ENCODE results near the gene TADA3. TPM values are rescaled to one million over a fixed set of nuclear protein-coding genes. Genes with fewer than 3 reads are reported as not detected.
A peak's percentile ranks its signal among the peaks of the same experiment; 100 is the strongest.

The TADA3 gene
- total RNA-seq, 1 donor from 2014 or later: 45.3 TPM

DNA sequence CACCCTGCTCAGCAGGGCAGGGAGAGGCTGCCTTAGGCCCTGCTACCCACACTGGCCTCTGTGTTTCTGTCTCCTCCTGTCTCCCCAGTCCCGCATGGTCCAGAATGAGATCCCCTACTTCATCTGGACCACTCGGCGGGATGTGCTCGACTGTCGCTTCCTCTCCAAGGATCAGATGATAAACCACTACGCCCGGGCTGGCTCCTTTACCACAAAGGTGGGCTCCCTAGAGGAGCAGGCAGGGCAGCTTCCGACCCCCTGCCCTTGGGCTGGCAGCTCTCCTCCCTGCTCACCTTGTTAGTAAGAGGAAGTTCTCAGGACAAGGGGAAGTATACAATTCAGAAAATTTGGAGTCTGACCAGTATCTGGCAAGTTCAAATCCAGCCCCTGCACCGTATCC lies 23.7 kb upstream of the TADA3 start:
- Histone ChIP-seq H3K36me3 (peaks cover 17% of the 10 kb centered on the region), H3K4me3 (no peak overlapping the region), H3K27ac (replicated peaks) (no peak overlapping the region), H3K27me3 (ENCODE audit: low read depth) (no peaks in the 10 kb centered on the region), H3K9me3 (replicated peaks) (no peaks in the 10 kb centered on the region), H3K4me1 (peaks cover 2% of the 10 kb centered on the region)
- intact Hi-C loops (cut with micrococcal nuclease): no loop called here
- TF ChIP-seq, protein P1, sequence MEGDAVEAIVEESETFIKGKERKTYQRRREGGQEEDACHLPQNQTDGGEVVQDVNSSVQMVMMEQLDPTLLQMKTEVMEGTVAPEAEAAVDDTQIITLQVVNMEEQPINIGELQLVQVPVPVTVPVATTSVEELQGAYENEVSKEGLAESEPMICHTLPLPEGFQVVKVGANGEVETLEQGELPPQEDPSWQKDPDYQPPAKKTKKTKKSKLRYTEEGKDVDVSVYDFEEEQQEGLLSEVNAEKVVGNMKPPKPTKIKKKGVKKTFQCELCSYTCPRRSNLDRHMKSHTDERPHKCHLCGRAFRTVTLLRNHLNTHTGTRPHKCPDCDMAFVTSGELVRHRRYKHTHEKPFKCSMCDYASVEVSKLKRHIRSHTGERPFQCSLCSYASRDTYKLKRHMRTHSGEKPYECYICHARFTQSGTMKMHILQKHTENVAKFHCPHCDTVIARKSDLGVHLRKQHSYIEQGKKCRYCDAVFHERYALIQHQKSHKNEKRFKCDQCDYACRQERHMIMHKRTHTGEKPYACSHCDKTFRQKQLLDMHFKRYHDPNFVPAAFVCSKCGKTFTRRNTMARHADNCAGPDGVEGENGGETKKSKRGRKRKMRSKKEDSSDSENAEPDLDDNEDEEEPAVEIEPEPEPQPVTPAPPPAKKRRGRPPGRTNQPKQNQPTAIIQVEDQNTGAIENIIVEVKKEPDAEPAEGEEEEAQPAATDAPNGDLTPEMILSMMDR (IDR thresholded peaks at IDR 0.05; ENCODE audit: borderline replicate concordance): no peak
- no peak for DNase-seq

- no peak overlapping the region for H3K27ac ChIP-seq (replicated peaks)
- TF ChIP-seq, protein P1 (IDR thresholded peaks at IDR 0.05; ENCODE audit: borderline replicate concordance): no peak
- peaks cover 8% of the 10 kb centered on the region for H3K36me3 ChIP-seq
- no peak overlapping the region for H3K4me3 ChIP-seq
- no peaks in the 10 kb centered on the region for H3K27me3 ChIP-seq (ENCODE audit: low read depth)
- peaks cover 20% of the 10 kb centered on the region for H3K4me1 ChIP-seq
- no peak for DNase-seq
- H3K9me3 ChIP-seq (replicated peaks): no peaks in the 10 kb centered on the region
- intact Hi-C loops (cut with micrococcal nuclease): no loop called here
Observed at GRCh38 chr3:9812870-9813483, 20.7 kb upstream of the TADA3 start.

DNA sequence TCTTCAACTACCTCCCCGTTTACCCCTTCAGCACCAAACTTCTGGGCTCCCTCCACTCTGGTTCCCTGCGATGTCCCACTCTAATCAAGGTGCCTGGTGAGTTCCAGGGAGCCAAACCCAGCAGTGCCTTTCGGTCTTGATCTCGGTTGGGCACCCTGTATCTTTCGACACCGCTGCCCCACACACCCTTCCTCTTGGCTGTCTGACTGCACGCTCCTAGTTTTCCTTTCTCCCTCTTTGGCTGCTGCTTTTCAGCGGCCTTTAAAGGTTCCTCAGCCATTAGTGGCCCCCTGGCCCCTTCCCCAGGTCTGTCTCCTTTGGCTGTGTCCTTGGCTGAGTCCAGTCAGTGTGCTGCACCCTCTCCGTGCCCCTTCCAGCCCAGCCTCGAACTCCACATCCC lies 18.6 kb upstream of the TADA3 start:
- Histone ChIP-seq H3K36me3 (peaks cover 26% of the 10 kb centered on the region), H3K4me1 (peaks cover 20% of the 10 kb centered on the region), H3K27me3 (ENCODE audit: low read depth) (no peaks in the 10 kb centered on the region), H3K27ac (replicated peaks) (peak overlapping the region; percentile 95), H3K9me3 (replicated peaks) (no peaks in the 10 kb centered on the region), H3K4me3 (peak overlapping the region; percentile 81)
- no peak for DNase-seq
- intact Hi-C loops (cut with micrococcal nuclease): no loop called here
- TF ChIP-seq, protein P1 (IDR thresholded peaks at IDR 0.05; ENCODE audit: borderline replicate concordance): no peak

GRCh38 chr3:9810433-9810770 lies 18.1 kb upstream of the TADA3 start:
- H3K4me1 ChIP-seq: peaks cover 20% of the 10 kb centered on the region
- peak overlapping the region; percentile 81 for H3K4me3 ChIP-seq
- intact Hi-C loops (cut with micrococcal nuclease): no loop called here
- DNase-seq: no peak
- peak overlapping the region; percentile 95 for H3K27ac ChIP-seq (replicated peaks)
- H3K27me3 ChIP-seq (ENCODE audit: low read depth): no peaks in the 10 kb centered on the region
- TF ChIP-seq, protein P1 (IDR thresholded peaks at IDR 0.05; ENCODE audit: borderline replicate concordance): no peak
- H3K9me3 ChIP-seq (replicated peaks): no peaks in the 10 kb centered on the region
- peaks cover 30% of the 10 kb centered on the region for H3K36me3 ChIP-seq

- TF ChIP-seq, protein P1 (IDR thresholded peaks at IDR 0.05; ENCODE audit: borderline replicate concordance): peak; percentile 15
- Histone ChIP-seq H3K9me3 (replicated peaks) (no peaks in the 10 kb centered on the region), H3K4me3 (peak within 1 kb of the TSS; percentile 81), H3K27me3 (ENCODE audit: low read depth) (no peaks in the 10 kb centered on the region), H3K36me3 (peaks cover 36% of the 10 kb centered on the region), H3K27ac (replicated peaks) (peak within 1 kb of the TSS; percentile 95), H3K4me1 (peaks cover 20% of the 10 kb centered on the region)
- intact Hi-C loops (cut with micrococcal nuclease): no loop called here
- peak; percentile 78 for DNase-seq
Observed at GRCh38 chr3:9809615-9810432, 17.6 kb upstream of the TADA3 start, which contains the start of gene TTLL3. Gene TTLL3, plus strand, starts transcription at chr3:9810262. Its CDS starts 400 bp downstream, at chr3:9810662.

All from left ventricle myocardium inferior (tissue), 1 donor.